HEK293 (cell line): ENCODE data around the gene CITED1.

Experiments
- BCL11A ChIP-seq: fragments of 450-650 bp; formaldehyde crosslinking; IDR thresholded peaks from 2 replicates; pipeline ENCODE4 v1.5.1; 2016; ENCODE audit warnings: low read depth, missing biosample characterization, missing genetic modification characterization
- GLIS2 ChIP-seq: fragments of 450-650 bp; formaldehyde crosslinking; IDR thresholded peaks from 2 replicates; pipeline ENCODE4 v1.5.1; 2016; ENCODE audit warnings: missing biosample characterization, missing genetic modification characterization
- IKZF3 ChIP-seq: fragments of 450-650 bp; IDR thresholded peaks from 2 replicates; pipeline ENCODE4 v1.5.0; 2018; ENCODE audit warnings: missing biosample characterization, mild to moderate bottlenecking, missing genetic modification characterization, moderate library complexity
- KLF1 ChIP-seq: fragments of 450-650 bp; formaldehyde crosslinking; IDR thresholded peaks from 2 replicates; pipeline ENCODE4 v1.5.1; 2016; ENCODE audit warnings: missing biosample characterization, missing genetic modification characterization
- KLF8 ChIP-seq: fragments of 450-650 bp; formaldehyde crosslinking; IDR thresholded peaks from 2 replicates; pipeline ENCODE4 v1.5.1; 2016; ENCODE audit warnings: missing biosample characterization, missing genetic modification characterization
- MZF1 ChIP-seq: fragments of 450-650 bp; formaldehyde crosslinking; IDR thresholded peaks from 2 replicates; pipeline ENCODE4 v1.5.1; 2017; ENCODE audit warnings: missing biosample characterization, missing genetic modification characterization, borderline replicate concordance
- OSR2 ChIP-seq: fragments of 450-650 bp; formaldehyde crosslinking; IDR thresholded peaks from 2 replicates; pipeline ENCODE4 v1.5.1; 2016; ENCODE audit warnings: missing biosample characterization, missing genetic modification characterization
- SETDB1 ChIP-seq: IDR thresholded peaks from one replicate; pipeline ENCODE4 v1.6.1; 2017; ENCODE audit warnings: mild to moderate bottlenecking, low read length, moderate library complexity, mixed read lengths; ENCODE audit not compliant: insufficient read length
- TCF7L2 ChIP-seq: IDR thresholded peaks from 2 replicates; pipeline ENCODE4 v1.6.1; 2011; ENCODE audit warnings: low read depth, mild to moderate bottlenecking, inconsistent platforms, low read length, moderate library complexity, borderline replicate concordance
- TRIM28 ChIP-seq: IDR thresholded peaks from 2 replicates; pipeline ENCODE4 v1.6.1; 2011; ENCODE audit warnings: low read length, control low read depth, borderline replicate concordance
- ZBTB48 ChIP-seq: fragments of 450-650 bp; formaldehyde crosslinking; IDR thresholded peaks from 2 replicates; pipeline ENCODE4 v1.5.1; 2016; ENCODE audit warnings: missing biosample characterization, missing genetic modification characterization
- ZBTB8A ChIP-seq: fragments of 450-650 bp; formaldehyde crosslinking; IDR thresholded peaks from 2 replicates; pipeline ENCODE4 v1.5.1; 2016; ENCODE audit warnings: missing biosample characterization, missing genetic modification characterization
- ZIC2 ChIP-seq: fragments of 450-650 bp; formaldehyde crosslinking; IDR thresholded peaks from 2 replicates; pipeline ENCODE4 v1.5.1; 2016; ENCODE audit warnings: missing biosample characterization, missing genetic modification characterization
- ZNF184 ChIP-seq: fragments of 450-650 bp; IDR thresholded peaks from 2 replicates; pipeline ENCODE4 v1.5.1; 2018; ENCODE audit warnings: missing biosample characterization, mild to moderate bottlenecking, missing genetic modification characterization
- ZNF2 ChIP-seq: fragments of 450-650 bp; formaldehyde crosslinking; IDR thresholded peaks from 2 replicates; pipeline ENCODE4 v1.5.1; 2016; ENCODE audit warnings: missing biosample characterization, missing genetic modification characterization
- ZNF221 ChIP-seq: fragments of 450-650 bp; formaldehyde crosslinking; IDR thresholded peaks from 2 replicates; pipeline ENCODE4 v1.5.1; 2017; ENCODE audit warnings: missing biosample characterization, missing genetic modification characterization, borderline replicate concordance
- ZNF239 ChIP-seq: fragments of 450-650 bp; formaldehyde crosslinking; IDR thresholded peaks from 2 replicates; pipeline ENCODE4 v1.5.1; 2016; ENCODE audit warnings: missing biosample characterization, missing genetic modification characterization
- ZNF341 ChIP-seq: fragments of 450-650 bp; formaldehyde crosslinking; IDR thresholded peaks from 2 replicates; pipeline ENCODE4; 2016; ENCODE audit warnings: low read depth, missing biosample characterization, missing genetic modification characterization
- ZNF549 ChIP-seq: fragments of 450-650 bp; IDR thresholded peaks from 2 replicates; pipeline ENCODE4 v1.5.1; 2018; ENCODE audit warnings: missing biosample characterization, missing genetic modification characterization, mild to moderate bottlenecking, inconsistent platforms, moderate library complexity
- ZNF707 ChIP-seq: fragments of 450-650 bp; formaldehyde crosslinking; IDR thresholded peaks from 2 replicates; pipeline ENCODE4 v1.5.1; 2016; ENCODE audit warnings: missing biosample characterization, missing genetic modification characterization
- ZNF76 ChIP-seq: fragments of 450-650 bp; formaldehyde crosslinking; IDR thresholded peaks from 2 replicates; pipeline ENCODE4; 2016; ENCODE audit warnings: low read depth, missing biosample characterization, missing genetic modification characterization, borderline replicate concordance
- ZNF830 ChIP-seq: fragments of 450-650 bp; IDR thresholded peaks from 2 replicates; pipeline ENCODE4 v1.5.0; 2018; ENCODE audit warnings: missing biosample characterization, missing genetic modification characterization, low read depth, mild to moderate bottlenecking, moderate library complexity
- ZSCAN30 ChIP-seq: fragments of 450-650 bp; IDR thresholded peaks from 2 replicates; pipeline ENCODE4 v1.5.1; 2018; ENCODE audit warnings: missing biosample characterization, mild to moderate bottlenecking, missing genetic modification characterization, moderate library complexity
- TF ChIP-seq, protein P1 (sequence below): fragments of 450-650 bp; formaldehyde crosslinking; IDR thresholded peaks from 2 replicates; pipeline ENCODE4 v1.5.1; 2016; ENCODE audit warnings: missing biosample characterization, missing genetic modification characterization
- TF ChIP-seq, protein P2 (sequence below): fragments of 450-650 bp; formaldehyde crosslinking; IDR thresholded peaks from 2 replicates; pipeline ENCODE4 v1.5.1; 2016; ENCODE audit warnings: missing biosample characterization, missing genetic modification characterization
- TF ChIP-seq, protein P3 (sequence below): fragments of 450-650 bp; formaldehyde crosslinking; IDR thresholded peaks from 2 replicates; pipeline ENCODE4 v1.5.1; 2017; ENCODE audit warnings: missing biosample characterization, missing genetic modification characterization
- TF ChIP-seq, protein P4 (sequence below): fragments of 450-650 bp; formaldehyde crosslinking; IDR thresholded peaks from 2 replicates; pipeline ENCODE4 v1.5.1; 2017; ENCODE audit warnings: missing biosample characterization, missing genetic modification characterization
- TF ChIP-seq, protein P5 (sequence below): fragments of 450-650 bp; formaldehyde crosslinking; optimal IDR thresholded peaks from 2 replicates; pipeline ENCODE3; 2016; ENCODE audit warnings: missing biosample characterization, mild to moderate bottlenecking, missing genetic modification characterization
- TF ChIP-seq, protein P6 (sequence below): fragments of 450-650 bp; IDR thresholded peaks from 2 replicates; pipeline ENCODE4 v1.5.1; 2018; ENCODE audit warnings: missing biosample characterization, missing genetic modification characterization

Gene CITED1

DNA sequence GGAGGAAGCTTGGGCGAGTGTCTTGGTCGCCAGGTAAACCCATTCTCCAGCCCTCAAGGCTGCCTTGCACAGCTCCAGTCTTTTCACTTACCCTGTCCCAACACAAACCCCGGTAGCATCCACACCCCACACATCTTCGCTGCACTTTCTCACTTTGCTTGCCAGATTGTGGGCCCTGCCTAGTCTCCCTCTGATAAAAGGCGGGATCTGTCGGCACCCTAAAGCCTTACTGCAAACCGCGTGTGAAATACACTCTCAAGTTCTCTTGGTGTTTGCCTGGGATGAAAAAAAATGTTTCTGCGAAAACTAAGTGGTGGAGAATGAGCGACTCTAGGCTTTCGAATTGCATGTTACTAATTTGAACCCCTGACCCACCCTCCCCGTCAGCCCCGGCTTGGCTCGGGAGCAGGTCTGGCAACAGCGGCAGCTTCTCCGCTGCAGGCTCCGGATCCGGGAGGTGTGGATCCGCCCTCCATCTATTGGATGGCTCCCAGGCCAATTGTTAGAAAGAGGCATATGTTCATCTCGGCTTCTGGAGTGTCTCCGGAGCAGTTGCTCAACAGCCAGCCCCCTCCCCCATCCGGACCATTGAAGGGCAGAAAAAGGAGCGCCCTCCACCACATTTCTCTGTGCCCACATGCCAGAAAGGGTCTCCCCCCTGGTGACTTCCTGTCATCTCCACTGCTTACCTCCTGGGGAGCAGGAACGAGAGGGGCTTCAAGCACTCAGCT lies 3.0 kb upstream of the CITED1 start (continued):
- peak; percentile 53; the same call in 1 of the 2 replicates for TF ChIP-seq KLF8 (tag by site-specific recombination)
- no peak for TF ChIP-seq ZNF76 (tag by site-specific recombination)
- no peak for TF ChIP-seq ZNF239 (tag by site-specific recombination)
- TF ChIP-seq TCF7L2, result no peak
- TF ChIP-seq ZNF830, result no peak
- no peak for TF ChIP-seq ZNF2 (tag by site-specific recombination)
- TF ChIP-seq OSR2, result peak; percentile 57
- TF ChIP-seq, protein P1, sequence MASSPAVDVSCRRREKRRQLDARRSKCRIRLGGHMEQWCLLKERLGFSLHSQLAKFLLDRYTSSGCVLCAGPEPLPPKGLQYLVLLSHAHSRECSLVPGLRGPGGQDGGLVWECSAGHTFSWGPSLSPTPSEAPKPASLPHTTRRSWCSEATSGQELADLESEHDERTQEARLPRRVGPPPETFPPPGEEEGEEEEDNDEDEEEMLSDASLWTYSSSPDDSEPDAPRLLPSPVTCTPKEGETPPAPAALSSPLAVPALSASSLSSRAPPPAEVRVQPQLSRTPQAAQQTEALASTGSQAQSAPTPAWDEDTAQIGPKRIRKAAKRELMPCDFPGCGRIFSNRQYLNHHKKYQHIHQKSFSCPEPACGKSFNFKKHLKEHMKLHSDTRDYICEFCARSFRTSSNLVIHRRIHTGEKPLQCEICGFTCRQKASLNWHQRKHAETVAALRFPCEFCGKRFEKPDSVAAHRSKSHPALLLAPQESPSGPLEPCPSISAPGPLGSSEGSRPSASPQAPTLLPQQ (tag by site-specific recombination), result peak; percentile 65; the same call in 1 of the 2 replicates
- no peak for TF ChIP-seq IKZF3
- peak; percentile 75 for TF ChIP-seq ZNF341 (tag by site-specific recombination)
- TF ChIP-seq ZNF221 (tag by site-specific recombination), result no peak
- TF ChIP-seq, protein P2, sequence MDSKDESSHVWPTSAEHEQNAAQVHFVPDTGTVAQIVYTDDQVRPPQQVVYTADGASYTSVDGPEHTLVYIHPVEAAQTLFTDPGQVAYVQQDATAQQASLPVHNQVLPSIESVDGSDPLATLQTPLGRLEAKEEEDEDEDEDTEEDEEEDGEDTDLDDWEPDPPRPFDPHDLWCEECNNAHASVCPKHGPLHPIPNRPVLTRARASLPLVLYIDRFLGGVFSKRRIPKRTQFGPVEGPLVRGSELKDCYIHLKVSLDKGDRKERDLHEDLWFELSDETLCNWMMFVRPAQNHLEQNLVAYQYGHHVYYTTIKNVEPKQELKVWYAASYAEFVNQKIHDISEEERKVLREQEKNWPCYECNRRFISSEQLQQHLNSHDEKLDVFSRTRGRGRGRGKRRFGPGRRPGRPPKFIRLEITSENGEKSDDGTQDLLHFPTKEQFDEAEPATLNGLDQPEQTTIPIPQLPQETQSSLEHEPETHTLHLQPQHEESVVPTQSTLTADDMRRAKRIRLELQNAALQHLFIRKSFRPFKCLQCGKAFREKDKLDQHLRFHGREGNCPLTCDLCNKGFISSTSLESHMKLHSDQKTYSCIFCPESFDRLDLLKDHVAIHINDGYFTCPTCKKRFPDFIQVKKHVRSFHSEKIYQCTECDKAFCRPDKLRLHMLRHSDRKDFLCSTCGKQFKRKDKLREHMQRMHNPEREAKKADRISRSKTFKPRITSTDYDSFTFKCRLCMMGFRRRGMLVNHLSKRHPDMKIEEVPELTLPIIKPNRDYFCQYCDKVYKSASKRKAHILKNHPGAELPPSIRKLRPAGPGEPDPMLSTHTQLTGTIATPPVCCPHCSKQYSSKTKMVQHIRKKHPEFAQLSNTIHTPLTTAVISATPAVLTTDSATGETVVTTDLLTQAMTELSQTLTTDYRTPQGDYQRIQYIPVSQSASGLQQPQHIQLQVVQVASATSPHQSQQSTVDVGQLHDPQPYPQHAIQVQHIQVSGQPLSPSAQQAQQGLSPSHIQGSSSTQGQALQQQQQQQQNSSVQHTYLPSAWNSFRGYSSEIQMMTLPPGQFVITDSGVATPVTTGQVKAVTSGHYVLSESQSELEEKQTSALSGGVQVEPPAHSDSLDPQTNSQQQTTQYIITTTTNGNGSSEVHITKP (tag by site-specific recombination), result peak; percentile 70
- TF ChIP-seq KLF1, result no peak
- no peak for TF ChIP-seq ZNF707
- TF ChIP-seq, protein P3, sequence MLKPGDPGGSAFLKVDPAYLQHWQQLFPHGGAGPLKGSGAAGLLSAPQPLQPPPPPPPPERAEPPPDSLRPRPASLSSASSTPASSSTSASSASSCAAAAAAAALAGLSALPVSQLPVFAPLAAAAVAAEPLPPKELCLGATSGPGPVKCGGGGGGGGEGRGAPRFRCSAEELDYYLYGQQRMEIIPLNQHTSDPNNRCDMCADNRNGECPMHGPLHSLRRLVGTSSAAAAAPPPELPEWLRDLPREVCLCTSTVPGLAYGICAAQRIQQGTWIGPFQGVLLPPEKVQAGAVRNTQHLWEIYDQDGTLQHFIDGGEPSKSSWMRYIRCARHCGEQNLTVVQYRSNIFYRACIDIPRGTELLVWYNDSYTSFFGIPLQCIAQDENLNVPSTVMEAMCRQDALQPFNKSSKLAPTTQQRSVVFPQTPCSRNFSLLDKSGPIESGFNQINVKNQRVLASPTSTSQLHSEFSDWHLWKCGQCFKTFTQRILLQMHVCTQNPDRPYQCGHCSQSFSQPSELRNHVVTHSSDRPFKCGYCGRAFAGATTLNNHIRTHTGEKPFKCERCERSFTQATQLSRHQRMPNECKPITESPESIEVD (tag by site-specific recombination), result no peak
- TF ChIP-seq, protein P4, sequence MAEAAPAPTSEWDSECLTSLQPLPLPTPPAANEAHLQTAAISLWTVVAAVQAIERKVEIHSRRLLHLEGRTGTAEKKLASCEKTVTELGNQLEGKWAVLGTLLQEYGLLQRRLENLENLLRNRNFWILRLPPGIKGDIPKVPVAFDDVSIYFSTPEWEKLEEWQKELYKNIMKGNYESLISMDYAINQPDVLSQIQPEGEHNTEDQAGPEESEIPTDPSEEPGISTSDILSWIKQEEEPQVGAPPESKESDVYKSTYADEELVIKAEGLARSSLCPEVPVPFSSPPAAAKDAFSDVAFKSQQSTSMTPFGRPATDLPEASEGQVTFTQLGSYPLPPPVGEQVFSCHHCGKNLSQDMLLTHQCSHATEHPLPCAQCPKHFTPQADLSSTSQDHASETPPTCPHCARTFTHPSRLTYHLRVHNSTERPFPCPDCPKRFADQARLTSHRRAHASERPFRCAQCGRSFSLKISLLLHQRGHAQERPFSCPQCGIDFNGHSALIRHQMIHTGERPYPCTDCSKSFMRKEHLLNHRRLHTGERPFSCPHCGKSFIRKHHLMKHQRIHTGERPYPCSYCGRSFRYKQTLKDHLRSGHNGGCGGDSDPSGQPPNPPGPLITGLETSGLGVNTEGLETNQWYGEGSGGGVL (tag by site-specific recombination), result no peak
- no peak for TF ChIP-seq ZBTB48 (tag by site-specific recombination)
- no peak for TF ChIP-seq BCL11A
- TF ChIP-seq SETDB1, result no peak
- TF ChIP-seq, protein P5, sequence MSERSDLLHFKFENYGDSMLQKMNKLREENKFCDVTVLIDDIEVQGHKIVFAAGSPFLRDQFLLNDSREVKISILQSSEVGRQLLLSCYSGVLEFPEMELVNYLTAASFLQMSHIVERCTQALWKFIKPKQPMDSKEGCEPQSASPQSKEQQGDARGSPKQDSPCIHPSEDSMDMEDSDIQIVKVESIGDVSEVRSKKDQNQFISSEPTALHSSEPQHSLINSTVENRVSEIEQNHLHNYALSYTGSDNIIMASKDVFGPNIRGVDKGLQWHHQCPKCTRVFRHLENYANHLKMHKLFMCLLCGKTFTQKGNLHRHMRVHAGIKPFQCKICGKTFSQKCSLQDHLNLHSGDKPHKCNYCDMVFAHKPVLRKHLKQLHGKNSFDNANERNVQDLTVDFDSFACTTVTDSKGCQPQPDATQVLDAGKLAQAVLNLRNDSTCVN (tag by site-specific recombination), result peak; percentile 38
- TF ChIP-seq ZNF184 (tag by site-specific recombination), result peak; percentile 93
- TF ChIP-seq ZIC2 (tag by site-specific recombination), result peak; percentile 46
- no peak for TF ChIP-seq ZNF549 (tag by site-specific recombination)
- TF ChIP-seq GLIS2 (tag by site-specific recombination), result 0 out of 2 replicates have a peak, but pooled peaks have one; percentile 20
- peak; percentile 77 for TF ChIP-seq ZBTB8A (tag by site-specific recombination)
- peak; percentile 65 for TF ChIP-seq ZSCAN30
- TF ChIP-seq TRIM28, result 0 out of 2 replicates have a peak, but pooled peaks have one; percentile 51
- no peak for TF ChIP-seq MZF1 (tag by site-specific recombination)
- TF ChIP-seq, protein P6, sequence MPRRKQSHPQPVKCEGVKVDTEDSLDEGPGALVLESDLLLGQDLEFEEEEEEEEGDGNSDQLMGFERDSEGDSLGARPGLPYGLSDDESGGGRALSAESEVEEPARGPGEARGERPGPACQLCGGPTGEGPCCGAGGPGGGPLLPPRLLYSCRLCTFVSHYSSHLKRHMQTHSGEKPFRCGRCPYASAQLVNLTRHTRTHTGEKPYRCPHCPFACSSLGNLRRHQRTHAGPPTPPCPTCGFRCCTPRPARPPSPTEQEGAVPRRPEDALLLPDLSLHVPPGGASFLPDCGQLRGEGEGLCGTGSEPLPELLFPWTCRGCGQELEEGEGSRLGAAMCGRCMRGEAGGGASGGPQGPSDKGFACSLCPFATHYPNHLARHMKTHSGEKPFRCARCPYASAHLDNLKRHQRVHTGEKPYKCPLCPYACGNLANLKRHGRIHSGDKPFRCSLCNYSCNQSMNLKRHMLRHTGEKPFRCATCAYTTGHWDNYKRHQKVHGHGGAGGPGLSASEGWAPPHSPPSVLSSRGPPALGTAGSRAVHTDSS (tag by site-specific recombination), result no peak
